TTC549 (cell line): ENCODE results near the gene ARID4B.
"Not testable (repeated sequence)": the region's sequence is repeated elsewhere in the genome, so short reads cannot be mapped to it uniquely, and the experiment has no call there.

ENCODE experiments used
- FAIRE-seq: peaks from 2 replicates; lab custom pipeline; 2012; peaks lifted over from hg19 to GRCh38; lab: Jason Lieb, UNC

The ARID4B gene

GRCh38 chr1:235160383-235160956 is 167.5 kb downstream of the ARID4B start:
- FAIRE-seq = no peak

- FAIRE-seq = not testable (repeated sequence)
Measured at GRCh38 chr1:235159930-235160329, 168.0 kb downstream of the ARID4B start.

GRCh38 chr1:235159284-235159683 is 168.7 kb downstream of the ARID4B start:
- not testable (repeated sequence) for FAIRE-seq

- FAIRE-seq = no peak
Measured at GRCh38 chr1:235158680-235159079, 169.3 kb downstream of the ARID4B start.

- no peak for FAIRE-seq
Measured at GRCh38 chr1:235157150-235157549, 170.8 kb downstream of the ARID4B start.

GRCh38 chr1:235156740-235157139 is 171.2 kb downstream of the ARID4B start:
- FAIRE-seq = no peak

GRCh38 chr1:235156265-235156664 is 171.7 kb downstream of the ARID4B start:
- peak; percentile 25 for FAIRE-seq

- FAIRE-seq = peak; percentile 11
Measured at GRCh38 chr1:235152235-235152634, 175.7 kb downstream of the ARID4B start.

- FAIRE-seq = no peak
Measured at GRCh38 chr1:235151033-235151432, 176.9 kb downstream of the ARID4B start.

- FAIRE-seq = no peak
Measured at GRCh38 chr1:235149824-235150223, 178.2 kb downstream of the ARID4B start.

GRCh38 chr1:235147269-235147668 is 180.7 kb downstream of the ARID4B start:
- no peak for FAIRE-seq

GRCh38 chr1:235145639-235146038 is 182.3 kb downstream of the ARID4B start:
- no peak for FAIRE-seq

GRCh38 chr1:235142991-235143390 is 185.0 kb downstream of the ARID4B start:
- no peak for FAIRE-seq

- FAIRE-seq = no peak
Measured at GRCh38 chr1:235139315-235139714, 188.7 kb downstream of the ARID4B start.

- no peak for FAIRE-seq
Measured at GRCh38 chr1:235138821-235139220, 189.2 kb downstream of the ARID4B start.

GRCh38 chr1:235136111-235136510 is 191.9 kb downstream of the ARID4B start:
- FAIRE-seq = no peak

- no peak for FAIRE-seq
Measured at GRCh38 chr1:235134171-235134570, 193.8 kb downstream of the ARID4B start.

- FAIRE-seq = no peak
Measured at GRCh38 chr1:235133086-235133485, 194.9 kb downstream of the ARID4B start.

GRCh38 chr1:235131961-235132360 is 196.0 kb downstream of the ARID4B start:
- FAIRE-seq = no peak

- FAIRE-seq = no peak
Measured at GRCh38 chr1:235130766-235131270, 197.2 kb downstream of the ARID4B start.

- FAIRE-seq = no peak
Measured at GRCh38 chr1:235129774-235130570, 198.0 kb downstream of the ARID4B start.

- peak; percentile 95 for FAIRE-seq
Measured at GRCh38 chr1:235128456-235129328, 199.3 kb downstream of the ARID4B start, which contains the start of gene TOMM20. TOMM20 (minus strand) TSS chr1:235128837; CDS start chr1:235128715, 122 bp downstream.
